CD14-positive monocyte (primary cell): Measurements from ENCODE around the gene ERC1. TPM values are rescaled to one million over a fixed set of nuclear protein-coding genes. Genes with fewer than 3 reads are reported as not detected.

Experiments
- DNase-seq, 3 donors: peaks; one replicate each; pipeline ENCODE4 v3.0.0-alpha.2; 2011 to 2022
- H2AFZ ChIP-seq: 2 replicates; pipeline ENCODE4 v1.6.0; 2012; ENCODE audit warnings: mild to moderate bottlenecking, low read depth, low read length, inconsistent platforms; ENCODE audit not compliant: insufficient read depth, poor library complexity, severe bottlenecking
- H3K27ac ChIP-seq, 2 donors: 1 replicate in 1 of 2; 2 replicates in 1 of 2; pipeline ENCODE4 v1.5.1; 2012 to 2013; ENCODE audit warnings: low read length in 2 of 2, control low read depth in 1 of 2, inconsistent platforms in 1 of 2, low read depth in 1 of 2, mild to moderate bottlenecking in 1 of 2
- H3K27me3 ChIP-seq, 2 donors: one replicate each; pipeline versions ENCODE4 v1.6.0 to v1.6.1; 2011 to 2013; ENCODE audit warnings: low read length in 2 of 2; ENCODE audit not compliant: control insufficient read depth in 2 of 2, insufficient read depth in 2 of 2
- H3K36me3 ChIP-seq, 2 donors: replicated peaks in 1 of 2; 1 replicate in 1 of 2; 2 replicates in 1 of 2; pipeline versions ENCODE4 v1.5.1 to v1.6.1; 2012 to 2013; ENCODE audit warnings: low read length in 2 of 2, control low read depth in 1 of 2, inconsistent platforms in 1 of 2, mild to moderate bottlenecking in 1 of 2; ENCODE audit not compliant: insufficient read depth in 2 of 2, control insufficient read depth in 1 of 2
- H3K4me1 ChIP-seq, 2 donors: 1 replicate in 1 of 2; 2 replicates in 1 of 2; pipeline versions ENCODE4 v1.5.1 to v1.6.1; 2012 to 2013; ENCODE audit warnings: low read length in 2 of 2, control low read depth in 1 of 2, inconsistent platforms in 1 of 2, mild to moderate bottlenecking in 1 of 2, moderate library complexity in 1 of 2; ENCODE audit not compliant: insufficient read depth in 2 of 2, control insufficient read depth in 1 of 2
- H3K4me2 ChIP-seq: replicated peaks from 2 replicates; pipeline ENCODE3; 2012; ENCODE audit warnings: low read length, moderate library complexity, mild to moderate bottlenecking; ENCODE audit not compliant: poor library complexity, severe bottlenecking; ENCODE audit errors: extremely low read depth
- H3K4me3 ChIP-seq, 3 experiments: fragments of 200-600 bp in 1 of 3; sonication (generic) in 1 of 3; replicated peaks in 1 of 3; 1 replicate in 2 of 3; 2 replicates in 1 of 3; pipeline ENCODE4 v1.5.1; 2011 to 2013; ENCODE audit warnings: low read length in 3 of 3, mild to moderate bottlenecking in 3 of 3, control low read depth in 2 of 3, low read depth in 2 of 3, inconsistent platforms in 1 of 3, moderate library complexity in 1 of 3
- H3K79me2 ChIP-seq: 2 replicates; pipeline ENCODE4 v1.6.0; 2012; ENCODE audit warnings: mild to moderate bottlenecking, control low read depth, inconsistent platforms, low read length, moderate library complexity; ENCODE audit not compliant: insufficient read depth
- H3K9ac ChIP-seq: 2 replicates; pipeline ENCODE4 v1.6.0; 2017; ENCODE audit warnings: low read length, mild to moderate bottlenecking; ENCODE audit not compliant: insufficient read depth, poor library complexity, severe bottlenecking
- H3K9me3 ChIP-seq, 2 donors: replicated peaks in 1 of 2; 1 replicate in 1 of 2; 2 replicates in 1 of 2; pipeline versions ENCODE4 v1.5.1 to v1.6.1; 2012 to 2013; ENCODE audit warnings: low read length in 2 of 2, control low read depth in 1 of 2; ENCODE audit not compliant: control insufficient read depth in 1 of 2, insufficient read depth in 1 of 2
- H4K20me1 ChIP-seq: 2 replicates; pipeline ENCODE4 v1.6.0; 2012; ENCODE audit warnings: mild to moderate bottlenecking, low read length, control low read depth, moderate library complexity; ENCODE audit not compliant: insufficient read depth
- H3K27ac Mint-ChIP-seq, 7 donors: one replicate each; pipeline ENCODE4 v1.8.0; 2020; ENCODE audit warnings: mild to moderate bottlenecking in 7 of 7, mixed read lengths in 7 of 7, moderate library complexity in 6 of 7, inconsistent platforms in 2 of 7
- H3K27me3 Mint-ChIP-seq, 3 donors: one replicate each; pipeline ENCODE4 v1.8.0; 2021 to 2022; ENCODE audit warnings: low read depth in 3 of 3, mild to moderate bottlenecking in 3 of 3, mixed read lengths in 3 of 3, moderate library complexity in 3 of 3, inconsistent platforms in 1 of 3
- H3K36me3 Mint-ChIP-seq, 2 donors: one replicate each; pipeline ENCODE4 v1.8.0; 2020; ENCODE audit warnings: mixed read lengths in 2 of 2, inconsistent platforms in 1 of 2, mild to moderate bottlenecking in 1 of 2
- H3K4me1 Mint-ChIP-seq: one replicate; pipeline ENCODE4 v1.8.0; 2020; ENCODE audit warnings: mild to moderate bottlenecking, mixed read lengths
- H3K4me3 Mint-ChIP-seq, 2 donors: one replicate each; pipeline ENCODE4 v1.8.0; 2020; ENCODE audit warnings: mild to moderate bottlenecking in 2 of 2, mixed read lengths in 2 of 2, moderate library complexity in 1 of 2
- H3K9me3 Mint-ChIP-seq, 7 donors: one replicate each; pipeline ENCODE4 v1.8.0; 2020 to 2022; ENCODE audit warnings: mixed read lengths in 7 of 7, mild to moderate bottlenecking in 6 of 7, moderate library complexity in 6 of 7, inconsistent platforms in 2 of 7
- CTCF ChIP-seq: fragments of 200-600 bp; IDR thresholded peaks from one replicate; pipeline ENCODE4 v1.8.0; 2022; ENCODE audit warnings: antibody characterized with exemption, mild to moderate bottlenecking
- WGBS: methylation state at CpG from one replicate; pipeline ENCODE4 v1.1.5; 2013; ENCODE audit warnings: missing lambda C conversion rate; ENCODE audit not compliant: insufficient coverage; 5-methylcytosine and 5-hydroxymethylcytosine counted together
- intact Hi-C, 2 donors: fragments of 100-400 bp; cut with micrococcal nuclease; formaldehyde crosslinking; loops; one replicate each; pipeline versions ENCODE4 v1.15.0 to v1.15.1; 2023
- polyA plus RNA-seq, 3 donors: library from polyadenylated mRNA; depleted of rRNA in 1 of 3; unstranded in 2 of 3; stranded (reverse) in 1 of 3; fragments of 300-500 nt in 2 of 3; fragments of >200 nt in 1 of 3; fragmentation: Illumina TruSeq in 2 of 3; gene quantifications; 1 replicate in 2 of 3; 2 replicates in 1 of 3; pipeline ENCODE4 v1.2.3, GENCODE V29; 2012 to 2021

Gene ERC1
- polyA plus RNA-seq, 3 donors = 4.0 to 14.3 (median 5.1) TPM

- Mint-ChIP-seq H3K4me1 (peaks cover 10% of the 10 kb centered on the region), H3K36me3 (peaks cover 3 to 15% of the 10 kb centered on the region in 2 donors), H3K4me3 (no peak overlapping the region), H3K27ac (no peak overlapping the region), H3K27me3 (no peaks in the 10 kb centered on the region), H3K9me3 (peaks cover 0 to 4% (median 1%) of the 10 kb centered on the region in 7 donors)
- Histone ChIP-seq H3K9ac (no peak overlapping the region), H3K27me3 (no peaks in the 10 kb centered on the region), H4K20me1 (no peaks in the 10 kb centered on the region), H3K27ac (no peak overlapping the region), H3K9me3 (no peaks in the 10 kb centered on the region), H2AFZ (no peak overlapping the region), H3K79me2 (no peaks in the 10 kb centered on the region), H3K4me3 (no peak overlapping the region), H3K36me3 (no peaks in the 10 kb centered on the region), H3K4me1 (no peaks in the 10 kb centered on the region), H3K4me2 (no peak overlapping the region)
- TF ChIP-seq CTCF = no peak
- intact Hi-C loops = no loop called here
- DNase-seq = no peak
- WGBS = 100% methylated on average over 2 of the region's 5 CpGs
These were observed 437.6 kb downstream of the ERC1 start for GRCh38 chr12:1428671-1429070.

- WGBS = 100% methylated on average over 2 of the region's 4 CpGs
- no peak overlapping the region for H2AFZ ChIP-seq
- peak; percentile 6 to 32 (median 16) for DNase-seq
- H3K27me3 ChIP-seq = no peaks in the 10 kb centered on the region
- no peak overlapping the region for H3K4me3 ChIP-seq
- intact Hi-C loops = no loop called here
- Mint-ChIP-seq H3K9me3 (peaks cover 0 to 4% (median 2%) of the 10 kb centered on the region in 7 donors), H3K4me3 (no peak overlapping the region), H3K27ac (no peak overlapping the region), H3K27me3 (no peaks in the 10 kb centered on the region), H3K36me3 (peaks cover 3 to 15% of the 10 kb centered on the region in 2 donors), H3K4me1 (peaks cover 10% of the 10 kb centered on the region)
- no peaks in the 10 kb centered on the region for H3K9me3 ChIP-seq
- H3K27ac ChIP-seq = no peak overlapping the region
- no peak for TF ChIP-seq CTCF
- H3K36me3 ChIP-seq = no peaks in the 10 kb centered on the region
- no peaks in the 10 kb centered on the region for H4K20me1 ChIP-seq
- no peak overlapping the region for H3K4me2 ChIP-seq
- H3K79me2 ChIP-seq = no peaks in the 10 kb centered on the region
- no peak overlapping the region for H3K9ac ChIP-seq
- no peaks in the 10 kb centered on the region for H3K4me1 ChIP-seq
These were observed 439.0 kb downstream of the ERC1 start for GRCh38 chr12:1429980-1430379.
